ENCODE measurements around the gene MRPL28.

MRPL28 gene

GRCh38 chr16:361872-362701 is 8.3 kb downstream of the MRPL28 start:
- no peak overlapping the region for H3K27ac ChIP-seq
- peak; percentile 89 for TF ChIP-seq CTCF (IDR thresholded peaks at IDR 0.05)
- H3K9ac ChIP-seq: no peak overlapping the region
- H2AFZ ChIP-seq: peak overlapping the region; percentile 47
- H3K36me3 ChIP-seq (ENCODE audit: control insufficient read depth, insufficient read depth, low read length): no peaks in the 10 kb centered on the region
- H3K79me2 ChIP-seq: no peaks in the 10 kb centered on the region
- no peak overlapping the region for H3K4me3 ChIP-seq (ENCODE audit: low read depth, low read length)
- no peaks in the 10 kb centered on the region for H3K9me3 ChIP-seq (ENCODE audit: control insufficient read depth, low read length)
- H3K4me1 ChIP-seq: no peaks in the 10 kb centered on the region
- no peaks in the 10 kb centered on the region for H3K27me3 ChIP-seq (ENCODE audit: control insufficient read depth, insufficient read depth, low read length)
- peak overlapping the region; percentile 34 for H3K4me2 ChIP-seq (ENCODE audit: low read length)

- TF ChIP-seq CTCF (IDR thresholded peaks at IDR 0.05): no peak
- no peak overlapping the region for H2AFZ ChIP-seq
- H3K9ac ChIP-seq: no peak overlapping the region
- no peaks in the 10 kb centered on the region for H3K9me3 ChIP-seq (ENCODE audit: control insufficient read depth, low read length)
- H3K79me2 ChIP-seq: no peaks in the 10 kb centered on the region
- H3K27me3 ChIP-seq (ENCODE audit: control insufficient read depth, insufficient read depth, low read length): no peaks in the 10 kb centered on the region
- H3K27ac ChIP-seq: no peak overlapping the region
- H3K4me3 ChIP-seq (ENCODE audit: low read depth, low read length): no peak overlapping the region
- no peaks in the 10 kb centered on the region for H3K36me3 ChIP-seq (ENCODE audit: control insufficient read depth, insufficient read depth, low read length)
- H3K4me2 ChIP-seq (ENCODE audit: low read length): no peak overlapping the region
- H3K4me1 ChIP-seq: no peaks in the 10 kb centered on the region
Measured at GRCh38 chr16:361341-361871, 8.9 kb downstream of the MRPL28 start.

- no peak overlapping the region for H3K9ac ChIP-seq
- no peaks in the 10 kb centered on the region for H3K36me3 ChIP-seq (ENCODE audit: control insufficient read depth, insufficient read depth, low read length)
- no peaks in the 10 kb centered on the region for H3K4me1 ChIP-seq
- no peak for TF ChIP-seq CTCF (IDR thresholded peaks at IDR 0.05)
- no peak overlapping the region for H2AFZ ChIP-seq
- H3K27me3 ChIP-seq (ENCODE audit: control insufficient read depth, insufficient read depth, low read length): no peaks in the 10 kb centered on the region
- no peaks in the 10 kb centered on the region for H3K9me3 ChIP-seq (ENCODE audit: control insufficient read depth, low read length)
- H3K27ac ChIP-seq: no peak overlapping the region
- no peaks in the 10 kb centered on the region for H3K79me2 ChIP-seq
- H3K4me3 ChIP-seq (ENCODE audit: low read depth, low read length): no peak overlapping the region
- no peak overlapping the region for H3K4me2 ChIP-seq (ENCODE audit: low read length)
Measured at GRCh38 chr16:360698-361336, 9.5 kb downstream of the MRPL28 start.

- Histone ChIP-seq H2AFZ (no peak overlapping the region), H3K9me3 (ENCODE audit: control insufficient read depth, low read length) (no peaks in the 10 kb centered on the region), H3K27me3 (ENCODE audit: control insufficient read depth, insufficient read depth, low read length) (no peaks in the 10 kb centered on the region), H3K4me1 (no peaks in the 10 kb centered on the region), H3K79me2 (no peaks in the 10 kb centered on the region), H3K27ac (no peak overlapping the region), H3K36me3 (ENCODE audit: control insufficient read depth, insufficient read depth, low read length) (no peaks in the 10 kb centered on the region), H3K9ac (no peak overlapping the region), H3K4me2 (ENCODE audit: low read length) (no peak overlapping the region), H3K4me3 (ENCODE audit: low read depth, low read length) (no peak overlapping the region)
- TF ChIP-seq CTCF (IDR thresholded peaks at IDR 0.05): no peak
Measured at GRCh38 chr16:359871-360697, 10.3 kb downstream of the MRPL28 start.
